GM12878 (cell line): ENCODE results near the gene FTCDNL1. TPM values are rescaled to one million over a fixed set of nuclear protein-coding genes. Genes with fewer than 3 reads are reported as not detected.

ENCODE experiments used
- ATAC-seq: fragments of 200-7000 bp; cut with Tn5 transposase; 3 replicates; pipeline ENCODE4 v1.9.1; 2020; ENCODE audit warnings: mild to moderate bottlenecking, moderate library complexity
- BruUV-seq: library from RNA; stranded (reverse); fragments of 400-500 nt; replicated peaks from 2 replicates; lab custom pipeline; 2021; lab: Mats Ljungman, UMichigan
- CTCF ChIA-PET: fragments of 300-600 bp; sonication (Branson Sonifier 250); formaldehyde crosslinking; extraction: SDS; loops from one replicate; lab custom pipeline; 2021; ENCODE audit warnings: inconsistent platforms; lab: Yijun Ruan, JAX
- POLR2A ChIA-PET: fragments of 350-600 bp; formaldehyde crosslinking; extraction: SDS; loops from one replicate; lab custom pipeline; 2021; ENCODE audit warnings: inconsistent platforms; lab: Charles Lee
- RAD21 ChIA-PET: fragments of 300-600 bp; sonication (Branson Sonifier 250); formaldehyde crosslinking; loops from one replicate; lab custom pipeline; 2023; ENCODE audit warnings: antibody characterized with exemption; ENCODE audit not compliant: unreplicated experiment; lab: Charles Lee
- SMC1A ChIA-PET: fragments of 300-600 bp; sonication (Branson Sonifier 250); formaldehyde crosslinking; loops from one replicate; lab custom pipeline; 2023; ENCODE audit not compliant: unreplicated experiment, uncharacterized antibody; lab: Charles Lee
- DNase-seq: peaks from one replicate; pipeline ENCODE4 v3.0.0-alpha.2; 2011; ENCODE audit warnings: low read depth, low spot score
- FAIRE-seq: peaks from 3 replicates; lab custom pipeline; 2011; peaks lifted over from hg19 to GRCh38; lab: Jason Lieb, UNC
- H2AFZ ChIP-seq: 2 replicates; pipeline ENCODE4 v1.6.0; 2011; ENCODE audit warnings: low read depth, low read length, control low read depth; ENCODE audit not compliant: control insufficient read depth
- H3K27ac ChIP-seq: 2 replicates; pipeline ENCODE4 v1.5.1; 2011; ENCODE audit warnings: control low read depth; ENCODE audit not compliant: control insufficient read depth, insufficient read depth
- H3K27me3 ChIP-seq, 2 experiments: replicated peaks in 1 of 2; 2 replicates each; pipeline versions ENCODE4 v1.6.0 to v1.6.1; 2011; ENCODE audit warnings: low read length in 1 of 2; ENCODE audit not compliant: control insufficient read depth in 2 of 2, insufficient read depth in 2 of 2
- H3K36me3 ChIP-seq, 2 experiments: 2 replicates each; pipeline ENCODE4 v1.5.1; 2011; ENCODE audit warnings: low read length in 1 of 2; ENCODE audit not compliant: control insufficient read depth in 2 of 2, insufficient read depth in 2 of 2
- H3K4me1 ChIP-seq: 2 replicates; pipeline ENCODE4 v1.6.1; 2011; ENCODE audit warnings: mild to moderate bottlenecking, low read length, moderate library complexity, mixed read lengths; ENCODE audit not compliant: control insufficient read depth, insufficient read depth
- H3K4me2 ChIP-seq: 2 replicates; pipeline ENCODE4 v1.6.0; 2011; ENCODE audit warnings: control low read depth; ENCODE audit not compliant: control insufficient read depth, insufficient read depth
- H3K4me3 ChIP-seq: fragments of 200-600 bp; sonication (generic); 2 replicates; pipeline ENCODE4 v1.5.1; 2016
- H3K79me2 ChIP-seq: 2 replicates; pipeline ENCODE4 v1.6.0; 2011; ENCODE audit warnings: low read length; ENCODE audit not compliant: control insufficient read depth, insufficient read depth
- H3K9ac ChIP-seq: 2 replicates; pipeline ENCODE4 v1.8.0; 2011; ENCODE audit warnings: low read length, control low read depth, mixed read lengths; ENCODE audit not compliant: control insufficient read depth, insufficient read depth
- H3K9me3 ChIP-seq: replicated peaks from 3 replicates; pipeline ENCODE4 v1.5.1; 2011; ENCODE audit warnings: mild to moderate bottlenecking, low read length; ENCODE audit not compliant: control insufficient read depth, insufficient read depth
- H4K20me1 ChIP-seq: 2 replicates; pipeline ENCODE4 v1.6.0; 2011; ENCODE audit not compliant: control insufficient read depth, insufficient read depth
- E2F8 ChIP-seq: fragments of 450-650 bp; IDR thresholded peaks from 2 replicates; pipeline ENCODE4 v1.6.1; 2018; ENCODE audit warnings: mild to moderate bottlenecking, low read depth, moderate library complexity; ENCODE audit not compliant: partially characterized antibody
- EP300 ChIP-seq, 2 experiments: fragments of 150-350 bp in 1 of 2; IDR thresholded peaks; 2 replicates each; pipeline ENCODE4 v1.6.1; 2011 to 2012; ENCODE audit warnings: low read depth in 2 of 2, low read length in 2 of 2, borderline replicate concordance in 1 of 2, improper control_type of control experiment in 1 of 2, inconsistent platforms in 1 of 2; ENCODE audit not compliant: control insufficient read depth in 1 of 2
- FOXM1 ChIP-seq: IDR thresholded peaks from 2 replicates; pipeline ENCODE4 v1.6.1; 2012; ENCODE audit warnings: low read depth, mild to moderate bottlenecking, inconsistent platforms, low read length, moderate library complexity
- NR2C1 ChIP-seq: fragments of 450-650 bp; IDR thresholded peaks from 2 replicates; pipeline ENCODE4 v1.6.1; 2017; ENCODE audit warnings: antibody characterized with exemption, mild to moderate bottlenecking, moderate library complexity
- RBBP5 ChIP-seq: fragments of 200-600 bp; sonication (generic); conservative IDR thresholded peaks from 2 replicates; pipeline ENCODE4 v1.6.1; 2016
- ZBTB4 ChIP-seq: fragments of 450-650 bp; formaldehyde crosslinking; IDR thresholded peaks from 2 replicates; pipeline ENCODE4 v1.4.0; 2022; ENCODE audit warnings: mild to moderate bottlenecking, moderate library complexity
- WGBS: methylation state at CpG from one replicate; pipeline ENCODE4 v1.1.6; 2016; ENCODE audit warnings: low lambda C conversion rate; ENCODE audit not compliant: insufficient replicate concordance, insufficient coverage; ENCODE audit errors: missing lambda C conversion rate; 5-methylcytosine and 5-hydroxymethylcytosine counted together
- in situ Hi-C: fragments of 300-500 bp; cut with MboI; formaldehyde crosslinking; loops from 9 replicates; pipeline ENCODE4 v1.14.3; 2018; ENCODE audit warnings: mixed read lengths
- intact Hi-C: fragments of 100-400 bp; cut with micrococcal nuclease; formaldehyde crosslinking; loops from one replicate; pipeline ENCODE4 v1.14.2; 2022; ENCODE audit not compliant: unreplicated experiment
- polyA plus RNA-seq, 11 experiments: library from polyadenylated mRNA; depleted of rRNA in 4 of 11; unstranded in 6 of 11; stranded (reverse) in 5 of 11; fragments of >200 nt; fragmentation: Nextera tagmentation in 4 of 11; fragmentation: Illumina TruSeq in 1 of 11; extraction: Ambion mirVana in 4 of 11; extraction: Trizol in 1 of 11; gene quantifications; 1 replicate in 1 of 11; 2 replicates in 10 of 11; pipeline versions ENCODE4 v1.2.1 to v1.2.3, GENCODE V29; 2011 to 2016; ENCODE audit warnings: inconsistent platforms in 2 of 11, missing spikeins in 2 of 11, low read depth in 1 of 11
- total RNA-seq, 4 experiments: library from RNA; depleted of rRNA in 3 of 4; stranded (reverse); fragments of >200 nt in 3 of 4; fragmentation: Illumina TruSeq in 1 of 4; extraction: Trizol in 1 of 4; gene quantifications; 2 replicates each; pipeline versions ENCODE4 v1.2.1 to v1.2.3, GENCODE V29; 2013 to 2021
- TF ChIP-seq, protein P1 (sequence below): IDR thresholded peaks from 2 replicates; pipeline ENCODE4 v1.6.1; 2011; ENCODE audit warnings: borderline replicate concordance, low read depth, mild to moderate bottlenecking, moderate library complexity, low read length; ENCODE audit not compliant: insufficient read depth, poor library complexity, severe bottlenecking
- TF ChIP-seq, protein P2 (sequence below): fragments of 450-650 bp; IDR thresholded peaks from 2 replicates; pipeline ENCODE4 v1.6.1; 2014; ENCODE audit warnings: mild to moderate bottlenecking
- TF ChIP-seq, protein P3 (sequence below): fragments of 450-650 bp; IDR thresholded peaks from 2 replicates; pipeline ENCODE4 v1.6.1; 2017; ENCODE audit warnings: mild to moderate bottlenecking, low read depth, inconsistent platforms; ENCODE audit not compliant: poor library complexity, severe bottlenecking

FTCDNL1 gene
- total and polyA plus RNA-seq, 10 of the 15 experiments (the other 5 are each of a cell fraction or from before 2014, with no cell fraction given), result 0.15 to 3.9 (median 2.0) TPM

GRCh38 chr2:199804831-199805230 is 46.2 kb downstream of the FTCDNL1 start (continued):
- TF ChIP-seq, protein P1, sequence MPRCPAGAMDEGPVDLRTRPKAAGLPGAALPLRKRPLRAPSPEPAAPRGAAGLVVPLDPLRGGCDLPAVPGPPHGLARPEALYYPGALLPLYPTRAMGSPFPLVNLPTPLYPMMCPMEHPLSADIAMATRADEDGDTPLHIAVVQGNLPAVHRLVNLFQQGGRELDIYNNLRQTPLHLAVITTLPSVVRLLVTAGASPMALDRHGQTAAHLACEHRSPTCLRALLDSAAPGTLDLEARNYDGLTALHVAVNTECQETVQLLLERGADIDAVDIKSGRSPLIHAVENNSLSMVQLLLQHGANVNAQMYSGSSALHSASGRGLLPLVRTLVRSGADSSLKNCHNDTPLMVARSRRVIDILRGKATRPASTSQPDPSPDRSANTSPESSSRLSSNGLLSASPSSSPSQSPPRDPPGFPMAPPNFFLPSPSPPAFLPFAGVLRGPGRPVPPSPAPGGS, result no peak
- TF ChIP-seq, protein P2, sequence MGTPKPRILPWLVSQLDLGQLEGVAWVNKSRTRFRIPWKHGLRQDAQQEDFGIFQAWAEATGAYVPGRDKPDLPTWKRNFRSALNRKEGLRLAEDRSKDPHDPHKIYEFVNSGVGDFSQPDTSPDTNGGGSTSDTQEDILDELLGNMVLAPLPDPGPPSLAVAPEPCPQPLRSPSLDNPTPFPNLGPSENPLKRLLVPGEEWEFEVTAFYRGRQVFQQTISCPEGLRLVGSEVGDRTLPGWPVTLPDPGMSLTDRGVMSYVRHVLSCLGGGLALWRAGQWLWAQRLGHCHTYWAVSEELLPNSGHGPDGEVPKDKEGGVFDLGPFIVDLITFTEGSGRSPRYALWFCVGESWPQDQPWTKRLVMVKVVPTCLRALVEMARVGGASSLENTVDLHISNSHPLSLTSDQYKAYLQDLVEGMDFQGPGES, result no peak
- no peak for TF ChIP-seq ZBTB4 (CRISPR knock-in tag)

DNA sequence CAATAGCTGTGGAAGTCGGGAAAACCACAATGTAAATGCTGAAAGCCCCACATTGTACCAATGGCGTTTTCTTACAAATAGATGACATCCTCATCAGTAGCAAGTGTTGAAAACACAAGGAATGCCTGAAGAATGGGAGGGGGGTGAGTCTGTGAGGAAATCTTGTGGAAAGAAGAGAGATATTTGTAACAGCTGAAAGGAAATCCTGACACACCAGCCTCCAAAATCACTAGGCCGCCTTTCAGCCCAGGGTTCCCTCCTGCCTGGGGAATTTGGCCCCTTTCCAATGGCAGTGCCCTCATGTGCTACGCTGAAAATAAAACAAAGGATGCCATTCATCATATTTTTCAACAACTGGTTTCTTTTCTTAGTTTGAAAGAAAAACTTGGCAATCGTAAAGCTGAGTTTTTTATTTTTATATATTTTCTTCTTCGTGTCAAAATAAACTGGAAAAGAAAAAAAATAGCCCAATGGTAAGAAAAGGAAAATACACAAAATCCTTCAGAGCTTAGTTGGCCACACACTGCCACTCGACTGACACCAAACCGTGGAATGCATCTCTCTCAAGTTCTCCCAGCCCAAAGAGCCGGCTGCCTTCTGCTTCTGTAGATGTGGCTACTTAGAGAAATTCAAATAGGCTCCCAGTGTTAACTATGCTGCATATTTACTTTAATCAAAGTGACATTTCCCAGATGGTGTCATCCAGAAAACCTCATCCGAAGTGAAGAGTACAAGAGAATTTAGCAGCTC is 52.0 kb downstream of the FTCDNL1 start:
- Histone ChIP-seq H3K36me3 (no peaks in the 10 kb centered on the region), H3K9me3 (no peaks in the 10 kb centered on the region), H3K4me3 (no peak overlapping the region), H3K27me3 (no peaks in the 10 kb centered on the region), H3K9ac (no peak overlapping the region), H3K27ac (no peak overlapping the region), H2AFZ (no peak overlapping the region), H3K4me1 (no peaks in the 10 kb centered on the region), H3K4me2 (no peak overlapping the region), H3K79me2 (no peaks in the 10 kb centered on the region), H4K20me1 (no peaks in the 10 kb centered on the region)
- in situ Hi-C loops (no loop called here), intact Hi-C loops (no loop called here)
- POLR2A ChIA-PET, result no interaction called here
- RAD21 ChIA-PET, result no interaction called here
- SMC1A ChIA-PET, result no interaction called here
- CTCF ChIA-PET, result interaction anchor here (1.1 kb wide), 1 partner anchor 10 kb away, joined by 3 read pairs; no protein-coding TSS in a partner anchor
- FAIRE-seq, result no peak
- no peak for ATAC-seq
- 48% methylated on average over 10 of the region's 10 CpGs for WGBS
- no TSS peak for BruUV-seq
- DNase-seq, result no peak
- TF ChIP-seq, protein P3, sequence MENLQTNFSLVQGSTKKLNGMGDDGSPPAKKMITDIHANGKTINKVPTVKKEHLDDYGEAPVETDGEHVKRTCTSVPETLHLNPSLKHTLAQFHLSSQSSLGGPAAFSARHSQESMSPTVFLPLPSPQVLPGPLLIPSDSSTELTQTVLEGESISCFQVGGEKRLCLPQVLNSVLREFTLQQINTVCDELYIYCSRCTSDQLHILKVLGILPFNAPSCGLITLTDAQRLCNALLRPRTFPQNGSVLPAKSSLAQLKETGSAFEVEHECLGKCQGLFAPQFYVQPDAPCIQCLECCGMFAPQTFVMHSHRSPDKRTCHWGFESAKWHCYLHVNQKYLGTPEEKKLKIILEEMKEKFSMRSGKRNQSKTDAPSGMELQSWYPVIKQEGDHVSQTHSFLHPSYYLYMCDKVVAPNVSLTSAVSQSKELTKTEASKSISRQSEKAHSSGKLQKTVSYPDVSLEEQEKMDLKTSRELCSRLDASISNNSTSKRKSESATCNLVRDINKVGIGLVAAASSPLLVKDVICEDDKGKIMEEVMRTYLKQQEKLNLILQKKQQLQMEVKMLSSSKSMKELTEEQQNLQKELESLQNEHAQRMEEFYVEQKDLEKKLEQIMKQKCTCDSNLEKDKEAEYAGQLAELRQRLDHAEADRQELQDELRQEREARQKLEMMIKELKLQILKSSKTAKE, result no peak
- TF ChIP-seq EP300 (IDR thresholded peaks at IDR 0.05; ENCODE audit: borderline replicate concordance in 1 of 2, control insufficient read depth in 1 of 2, low read depth in 2 of 2, low read length in 2 of 2) (no peak), E2F8 (no peak), NR2C1 (no peak), FOXM1 (no peak), RBBP5 (no peak)
